GM18519 (cell line): ENCODE data around the gene STPG2.

Source experiments
- ATAC-seq: cut with Tn5 transposase; IDR thresholded peaks from one replicate; pipeline ENCODE4 v1.9.1; 2021; ENCODE audit warnings: mild to moderate bottlenecking, moderate library complexity; ENCODE audit not compliant: unreplicated experiment, low FRiP score

STPG2 gene

GRCh38 chr4:97851115-97851514 lies 292.2 kb downstream of the STPG2 start:
- no peak for ATAC-seq

- no peak for ATAC-seq
Measured at GRCh38 chr4:97845758-97846157, 297.5 kb downstream of the STPG2 start.

- no peak for ATAC-seq
Measured at GRCh38 chr4:97841512-97841911, 301.8 kb downstream of the STPG2 start.

GRCh38 chr4:97836662-97837061 lies 306.6 kb downstream of the STPG2 start:
- ATAC-seq, result no peak

DNA sequence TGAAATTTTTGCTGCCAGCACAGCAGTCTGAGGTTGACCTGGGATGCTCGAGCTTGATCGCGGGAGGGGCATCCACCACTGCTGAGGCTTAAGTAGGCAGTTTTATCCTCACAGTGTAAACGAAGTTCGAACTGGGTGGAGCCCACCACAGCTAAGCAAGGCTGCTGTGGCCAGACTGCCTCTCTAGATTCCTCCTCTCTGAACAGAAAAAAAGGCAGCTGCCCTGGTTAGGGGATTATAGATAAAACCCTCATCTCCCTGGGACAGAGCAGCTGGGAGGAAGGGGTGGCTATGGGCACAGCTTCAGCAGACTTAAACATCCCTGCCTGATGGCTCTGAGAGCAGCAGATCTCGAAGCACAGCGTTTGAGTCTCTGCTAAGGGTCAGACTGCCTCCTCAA lies 314.6 kb downstream of the STPG2 start:
- no peak for ATAC-seq

- ATAC-seq, result no peak
Measured at GRCh38 chr4:97819294-97819693, 324.0 kb downstream of the STPG2 start.

DNA sequence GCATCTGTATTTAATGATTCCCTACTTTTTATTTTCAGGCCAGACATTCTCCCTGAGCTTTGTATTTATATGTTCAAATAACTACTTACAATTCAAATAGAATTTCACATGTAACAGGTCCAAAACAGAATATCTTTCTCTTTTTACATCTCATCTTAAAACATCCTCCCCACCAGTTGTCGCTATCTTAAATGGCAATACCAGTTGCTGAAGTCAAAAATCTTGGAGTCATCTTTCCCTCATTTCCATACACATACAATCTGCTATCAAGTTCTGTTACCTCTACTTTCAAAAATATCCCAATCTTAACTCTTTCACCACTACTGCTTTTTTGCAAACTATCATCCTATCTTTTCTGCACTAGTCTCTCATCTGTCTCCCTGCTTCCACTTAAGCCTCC lies 330.5 kb downstream of the STPG2 start:
- ATAC-seq, result no peak

- no peak for ATAC-seq
Measured at GRCh38 chr4:97786306-97786920, 356.9 kb downstream of the STPG2 start.

GRCh38 chr4:97778174-97778573 lies 365.1 kb downstream of the STPG2 start:
- no peak for ATAC-seq

- ATAC-seq, result no peak
Measured at GRCh38 chr4:97774347-97774989, 368.8 kb downstream of the STPG2 start.

DNA sequence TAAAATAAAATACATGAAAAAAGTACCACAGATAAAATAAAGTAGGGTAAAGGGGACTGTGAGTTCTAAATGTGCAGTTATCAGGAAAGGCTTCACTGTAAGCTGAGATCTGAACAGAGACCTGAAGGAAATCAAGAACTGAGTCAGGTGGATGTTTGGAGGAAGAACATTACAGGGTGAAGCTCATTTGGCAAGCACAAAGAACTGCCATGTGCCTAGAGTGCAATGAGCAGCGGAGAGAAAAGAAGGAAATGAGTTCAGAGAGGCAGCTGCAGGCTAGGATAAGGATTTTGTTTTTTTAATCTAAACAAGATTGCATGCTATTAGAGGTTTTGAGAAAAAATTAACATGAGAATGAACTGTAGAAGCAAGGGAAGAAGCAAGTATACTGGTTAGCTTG lies 373.1 kb downstream of the STPG2 start:
- ATAC-seq, result no peak

DNA sequence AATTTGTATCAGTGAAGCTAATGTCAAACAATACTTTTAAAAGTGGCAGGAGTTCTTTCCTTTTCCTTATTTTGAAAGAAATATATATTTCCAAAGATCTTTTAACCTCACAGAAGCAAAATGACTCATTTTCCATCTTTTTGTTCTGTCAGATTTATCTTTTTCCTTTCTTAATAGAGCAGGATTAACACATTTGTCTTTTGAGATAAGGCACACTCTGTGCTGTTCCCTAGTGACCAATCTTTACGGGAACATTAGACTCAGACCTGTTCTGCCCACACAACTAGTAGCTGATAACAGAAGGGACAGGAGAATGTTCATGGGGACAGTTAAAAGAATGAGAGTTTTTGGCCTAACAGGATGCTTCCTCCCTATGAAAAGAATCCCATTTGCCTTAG lies 381.2 kb downstream of the STPG2 start:
- no peak for ATAC-seq

DNA sequence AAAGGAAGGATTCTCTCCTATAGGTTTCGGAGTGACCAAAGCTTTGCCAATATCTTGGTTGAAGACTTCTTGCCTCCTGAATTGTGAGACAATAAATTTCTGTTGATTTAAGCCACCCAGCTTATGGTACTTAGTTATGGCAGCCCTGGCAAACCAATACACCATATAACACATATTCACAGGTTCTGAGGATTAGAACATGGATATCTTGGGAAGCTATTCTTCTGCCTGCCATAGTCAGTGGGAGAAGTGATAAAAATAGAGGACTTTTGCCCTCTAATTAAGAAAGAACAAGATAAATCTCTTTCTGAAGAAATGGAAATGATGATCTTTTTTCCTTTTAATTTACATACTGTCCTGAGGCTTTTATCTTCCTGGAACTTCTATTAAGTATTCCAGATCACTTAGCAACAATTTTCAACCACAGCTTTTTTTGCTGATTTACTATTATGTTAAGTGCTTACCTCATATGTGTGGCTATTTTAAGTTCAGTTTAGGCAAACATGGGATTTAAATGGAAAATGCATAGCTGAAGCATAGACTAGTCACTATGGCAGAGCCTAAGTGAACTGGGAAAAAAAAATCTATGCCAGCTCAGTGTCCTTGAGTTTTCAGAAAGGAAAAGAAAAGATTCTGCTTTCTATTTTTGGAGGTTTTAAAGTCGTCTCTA lies 381.7 kb downstream of the STPG2 start:
- ATAC-seq, result no peak

GRCh38 chr4:97759785-97760184 lies 383.5 kb downstream of the STPG2 start:
- no peak for ATAC-seq

DNA sequence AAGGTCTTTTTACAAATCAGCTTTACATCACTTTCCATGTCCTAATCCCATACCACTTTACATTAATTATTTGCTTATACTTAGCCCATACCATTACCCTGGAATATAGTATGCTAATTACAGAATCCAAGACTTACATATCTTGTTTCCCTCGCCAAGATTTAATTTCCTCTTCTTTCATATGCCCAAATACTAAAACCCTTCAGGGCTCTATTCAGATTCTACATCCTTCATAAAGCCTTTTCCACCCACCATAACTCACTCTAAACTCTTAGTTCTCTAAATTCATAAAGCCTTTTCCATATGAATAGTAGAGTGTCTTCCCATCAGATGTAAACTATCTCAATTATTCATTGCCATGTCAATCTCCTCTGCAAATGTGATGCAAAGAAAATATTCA lies 390.7 kb downstream of the STPG2 start:
- ATAC-seq, result no peak

DNA sequence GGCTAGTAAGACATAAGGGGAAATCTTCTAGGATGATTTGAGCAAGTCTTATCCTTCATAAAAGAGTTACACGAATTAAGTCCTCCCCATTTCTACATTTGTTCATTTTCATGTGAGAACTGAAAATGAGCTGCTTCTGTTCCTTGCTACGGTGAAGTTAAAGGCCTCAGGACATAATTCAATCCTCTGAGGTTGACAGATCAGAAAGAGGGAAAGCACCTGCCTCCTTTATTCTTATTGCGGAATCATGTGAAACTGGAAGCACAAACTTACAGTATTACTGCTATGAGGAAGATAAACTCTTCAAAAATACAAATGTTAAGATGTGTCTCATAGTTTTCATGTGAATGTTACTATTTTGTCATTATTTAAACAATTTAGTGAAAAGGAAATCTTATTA lies 395.3 kb downstream of the STPG2 start:
- ATAC-seq, result no peak

DNA sequence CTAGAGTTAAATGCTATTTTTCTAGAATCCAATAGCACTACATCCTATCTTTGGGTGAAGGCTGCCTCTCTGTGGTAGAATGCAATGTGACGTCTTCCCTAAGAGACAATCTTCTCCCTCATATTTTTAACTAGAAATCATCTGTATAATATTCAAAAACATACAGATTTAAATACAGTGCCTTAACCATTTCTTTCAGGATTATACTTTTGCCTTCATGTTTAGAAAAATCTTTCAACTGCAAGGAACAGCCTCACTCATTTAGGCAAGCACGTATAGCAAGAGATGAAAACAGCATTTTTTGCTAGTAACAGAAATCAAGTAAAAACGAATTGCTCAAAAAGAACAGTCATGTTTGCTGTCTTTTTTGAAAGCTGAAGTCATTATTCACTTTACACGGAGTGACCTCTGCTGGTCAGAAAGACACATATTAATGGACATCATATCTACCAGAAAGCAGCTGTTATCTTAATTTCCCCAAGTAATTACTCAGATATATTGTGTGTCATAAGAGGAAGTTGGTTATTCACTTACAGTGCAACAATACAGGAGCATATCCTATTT lies 422.3 kb downstream of the STPG2 start:
- ATAC-seq, result no peak

GRCh38 chr4:97691111-97691605 lies 452.1 kb downstream of the STPG2 start:
- ATAC-seq, result no peak

GRCh38 chr4:97670703-97671269 lies 472.5 kb downstream of the STPG2 start:
- no peak for ATAC-seq

- ATAC-seq, result no peak
Measured at GRCh38 chr4:97665553-97665952, 477.7 kb downstream of the STPG2 start.

DNA sequence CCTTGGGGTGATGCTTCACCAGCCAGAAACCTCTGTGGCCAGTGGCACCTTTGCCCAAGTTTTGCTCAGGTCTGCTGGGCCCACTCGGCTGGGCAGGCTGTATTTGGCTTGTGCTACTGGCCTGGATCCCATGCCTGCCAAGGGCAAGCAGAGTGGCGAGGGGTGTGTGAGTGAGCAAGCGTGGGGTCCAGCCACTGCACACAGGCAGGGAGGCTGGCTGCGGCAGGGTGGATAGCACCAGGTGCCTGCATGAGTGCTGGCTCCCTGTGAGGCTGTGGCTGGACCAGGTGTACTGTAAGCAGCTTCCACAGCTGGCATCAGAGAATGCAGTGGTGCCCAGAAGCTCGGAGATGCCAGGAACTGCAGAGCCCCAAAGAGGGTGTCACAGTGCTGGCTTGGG lies 478.5 kb downstream of the STPG2 start:
- ATAC-seq, result no peak
